ENCODE measurements around the gene VPS16. TPM values are rescaled to one million over a fixed set of nuclear protein-coding genes. Genes with fewer than 3 reads are reported as not detected.

VPS16 gene
- total and polyA plus RNA-seq, 8 donors = 5.8 to 53.0 (median 23.3) TPM

DNA sequence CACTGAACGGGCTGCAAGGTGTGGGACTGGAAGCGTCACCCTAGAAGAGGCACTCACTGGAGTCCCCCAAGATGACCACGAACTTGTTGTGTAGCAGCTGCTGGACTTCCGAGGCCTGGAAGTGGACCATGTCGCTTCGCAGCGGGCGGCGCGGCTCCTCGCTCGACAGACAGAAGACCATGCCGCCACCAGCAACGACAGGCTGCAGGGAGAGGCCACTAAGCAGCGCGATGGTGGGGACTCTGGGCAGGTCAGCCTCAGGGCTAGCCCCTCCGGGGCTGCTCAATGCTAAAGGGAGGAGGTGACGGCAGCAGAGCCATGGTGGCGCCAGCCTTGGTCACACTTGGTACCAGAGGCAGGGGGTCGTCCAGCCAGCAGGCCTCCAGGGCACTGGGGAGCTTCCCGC is 810 bp upstream of the VPS16 start:
- Histone ChIP-seq H3K27me3 (no peaks in the 10 kb centered on the region), H3K36me3 (peaks cover 0 to 39% (median 34%) of the 10 kb centered on the region in 4 donors), H3K4me3 (peak overlapping the region; percentile 77 to 97 (median 88)), H3K4me1 (peaks cover 21 to 30% (median 28%) of the 10 kb centered on the region in 4 donors), H3K27ac (peak overlapping the region; percentile 87 to 95 (median 93)), H3K9me3 (no peaks in the 10 kb centered on the region)
- intact Hi-C loops (cut with DNase I; ENCODE audit: low total_unique reads) = no loop called here
- 83 to 90% (median 85%) methylated on average over 16 to 21 of the region's 21 CpGs for WGBS, 5 donors
- DNase-seq = no peak
- no peak for TF ChIP-seq EP300 (IDR thresholded peaks at IDR 0.05)

DNA sequence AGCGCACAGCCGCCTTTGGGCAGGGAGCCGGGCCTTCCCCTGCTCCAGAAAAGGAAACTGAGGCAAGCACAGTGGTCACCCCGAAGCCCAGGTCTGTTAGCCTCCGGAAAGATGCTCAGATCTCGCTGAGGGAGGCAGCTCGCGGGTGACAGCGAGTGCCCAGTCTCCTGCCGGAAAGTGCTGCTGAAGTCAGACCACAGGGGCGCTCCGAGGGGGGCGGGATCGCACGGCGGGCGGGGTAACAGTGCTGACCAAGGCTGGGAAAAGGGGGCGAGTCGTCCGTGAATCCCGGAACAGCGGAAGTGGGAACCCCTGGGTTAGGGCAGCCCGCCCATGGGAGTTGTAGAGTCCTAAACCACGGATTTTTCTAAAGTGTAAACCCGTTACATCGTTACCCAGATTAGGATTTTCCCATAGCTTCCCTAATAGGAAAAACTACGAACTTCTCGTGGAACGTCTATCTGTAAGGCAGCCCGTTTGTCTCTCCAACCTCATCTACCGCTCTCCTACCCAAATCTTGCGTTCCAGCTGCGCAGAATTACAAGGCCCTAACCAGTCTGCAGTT is 504 bp downstream of the VPS16 start:
- intact Hi-C loops (cut with DNase I; ENCODE audit: low total_unique reads) = no loop called here
- TF ChIP-seq, protein P1, sequence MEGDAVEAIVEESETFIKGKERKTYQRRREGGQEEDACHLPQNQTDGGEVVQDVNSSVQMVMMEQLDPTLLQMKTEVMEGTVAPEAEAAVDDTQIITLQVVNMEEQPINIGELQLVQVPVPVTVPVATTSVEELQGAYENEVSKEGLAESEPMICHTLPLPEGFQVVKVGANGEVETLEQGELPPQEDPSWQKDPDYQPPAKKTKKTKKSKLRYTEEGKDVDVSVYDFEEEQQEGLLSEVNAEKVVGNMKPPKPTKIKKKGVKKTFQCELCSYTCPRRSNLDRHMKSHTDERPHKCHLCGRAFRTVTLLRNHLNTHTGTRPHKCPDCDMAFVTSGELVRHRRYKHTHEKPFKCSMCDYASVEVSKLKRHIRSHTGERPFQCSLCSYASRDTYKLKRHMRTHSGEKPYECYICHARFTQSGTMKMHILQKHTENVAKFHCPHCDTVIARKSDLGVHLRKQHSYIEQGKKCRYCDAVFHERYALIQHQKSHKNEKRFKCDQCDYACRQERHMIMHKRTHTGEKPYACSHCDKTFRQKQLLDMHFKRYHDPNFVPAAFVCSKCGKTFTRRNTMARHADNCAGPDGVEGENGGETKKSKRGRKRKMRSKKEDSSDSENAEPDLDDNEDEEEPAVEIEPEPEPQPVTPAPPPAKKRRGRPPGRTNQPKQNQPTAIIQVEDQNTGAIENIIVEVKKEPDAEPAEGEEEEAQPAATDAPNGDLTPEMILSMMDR (IDR thresholded peaks at IDR 0.05) = no peak
- TF ChIP-seq POLR2AphosphoS5 (IDR thresholded peaks at IDR 0.05) = peak in 1 of 3 donors; percentile 7

DNA sequence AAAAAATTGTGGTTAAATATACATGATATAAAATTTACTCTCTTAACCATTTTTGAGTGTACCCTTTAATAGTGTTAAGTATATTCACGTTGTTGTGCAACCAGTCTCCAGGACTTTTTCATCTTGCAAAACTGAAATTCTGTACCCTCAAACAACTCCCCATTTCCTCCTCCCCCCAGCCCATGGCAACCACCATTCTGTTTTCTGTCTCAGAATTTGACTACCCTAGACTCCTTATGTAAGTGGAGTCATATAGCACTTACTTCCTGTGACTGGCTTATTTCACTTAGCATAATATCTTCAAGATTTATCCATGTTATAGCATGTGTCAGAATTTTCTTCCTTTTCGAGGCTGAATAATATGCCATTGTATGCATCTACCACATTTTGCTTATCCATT is 5.1 kb downstream of the VPS16 start:
- 70 to 88% (median 85%) methylated on average over 2 of the region's 2 CpGs for WGBS, 5 donors
- intact Hi-C loops (cut with DNase I; ENCODE audit: low total_unique reads) = no loop called here
- Histone ChIP-seq H3K27me3 (no peaks in the 10 kb centered on the region), H3K4me3 (no peak overlapping the region), H3K9me3 (no peaks in the 10 kb centered on the region), H3K36me3 (peaks cover 3 to 15% (median 9%) of the 10 kb centered on the region in 4 donors), H3K27ac (no peak overlapping the region), H3K4me1 (peaks cover 10 to 15% (median 14%) of the 10 kb centered on the region in 4 donors)
- DNase-seq = no peak
- no peak for TF ChIP-seq POLR2A (IDR thresholded peaks at IDR 0.05)
- no peak for TF ChIP-seq EP300 (IDR thresholded peaks at IDR 0.05)
- TF ChIP-seq, protein P1 (IDR thresholded peaks at IDR 0.05) = no peak
- TF ChIP-seq POLR2AphosphoS5 (IDR thresholded peaks at IDR 0.05) = no peak

More for the DNA sequence above, 504 bp downstream of the VPS16 start:
- Histone ChIP-seq H3K4me3 (peak overlapping the region; percentile 77 to 97 (median 88)), H3K27ac (peak overlapping the region; percentile 87 to 95 (median 93)), H3K4me1 (peaks cover 21 to 30% (median 28%) of the 10 kb centered on the region in 4 donors), H3K27me3 (no peaks in the 10 kb centered on the region), H3K9me3 (no peaks in the 10 kb centered on the region), H3K36me3 (peaks cover 0 to 26% (median 24%) of the 10 kb centered on the region in 4 donors)
- DNase-seq = peak; percentile 35 to 86
- WGBS, 5 donors = 5 to 8% (median 5%) methylated on average over 24 to 33 of the region's 33 CpGs

- no peak for DNase-seq
- TF ChIP-seq, protein P1 (IDR thresholded peaks at IDR 0.05) = no peak
- TF ChIP-seq POLR2A (IDR thresholded peaks at IDR 0.05) (no peak), EP300 (IDR thresholded peaks at IDR 0.05) (no peak), POLR2AphosphoS5 (IDR thresholded peaks at IDR 0.05) (no peak)
- Histone ChIP-seq H3K4me1 (peaks cover 5 to 8% (median 6%) of the 10 kb centered on the region in 4 donors), H3K4me3 (no peak overlapping the region), H3K36me3 (peaks cover 3 to 15% (median 9%) of the 10 kb centered on the region in 4 donors), H3K9me3 (no peaks in the 10 kb centered on the region), H3K27ac (no peak overlapping the region), H3K27me3 (no peaks in the 10 kb centered on the region)
- intact Hi-C loops (cut with DNase I; ENCODE audit: low total_unique reads) = no loop called here
- 70 to 91% (median 87%) methylated on average over 5 of the region's 5 CpGs for WGBS, 5 donors
Measured at GRCh38 chr20:2846698-2847097, 6.2 kb downstream of the VPS16 start.

DNA sequence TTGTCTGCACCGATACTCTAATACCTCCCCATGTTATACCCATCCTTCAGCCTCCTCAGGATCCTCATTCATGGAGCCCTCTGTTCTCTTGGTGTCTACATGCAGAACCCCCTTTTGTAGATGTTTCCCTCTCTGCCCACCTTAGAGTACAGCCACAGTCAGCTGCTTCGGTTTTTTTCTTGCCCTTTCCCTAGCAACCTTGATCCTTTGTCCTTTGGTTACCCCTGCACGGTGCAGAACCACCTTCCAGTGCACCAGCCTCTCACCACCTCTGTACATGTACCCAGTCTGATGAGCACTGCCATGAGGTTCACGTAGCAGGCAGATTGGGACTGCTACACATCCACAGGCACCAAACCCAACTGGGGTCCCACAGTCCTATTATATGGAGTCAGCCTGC is 7.3 kb downstream of the VPS16 start:
- intact Hi-C loops (cut with DNase I; ENCODE audit: low total_unique reads) = no loop called here
- Histone ChIP-seq H3K9me3 (no peaks in the 10 kb centered on the region), H3K36me3 (peaks cover 3 to 15% (median 9%) of the 10 kb centered on the region in 4 donors), H3K4me1 (peaks cover 0 to 7% (median 3%) of the 10 kb centered on the region in 4 donors), H3K4me3 (no peak overlapping the region), H3K27me3 (no peaks in the 10 kb centered on the region), H3K27ac (no peak overlapping the region)
- no peak for DNase-seq
- no peak for TF ChIP-seq POLR2AphosphoS5 (IDR thresholded peaks at IDR 0.05)
- no peak for TF ChIP-seq POLR2A (IDR thresholded peaks at IDR 0.05)
- TF ChIP-seq EP300 (IDR thresholded peaks at IDR 0.05) = no peak
- TF ChIP-seq, protein P1 (IDR thresholded peaks at IDR 0.05) = no peak
- 90 to 96% (median 93%) methylated on average over 4 of the region's 4 CpGs for WGBS, 5 donors

Data from stomach (tissue), 9 donors.